Tibial nerve (tissue), 4 donors: ENCODE results near the gene EVA1B. TPM values are rescaled to one million over a fixed set of nuclear protein-coding genes. Genes with fewer than 3 reads are reported as not detected.

Source experiments
- DNase-seq, 2 donors: peaks; one replicate each; pipeline ENCODE4 v3.0.0-alpha.2; 2019; ENCODE audit warnings: low spot score in 2 of 2
- H3K27ac ChIP-seq, 4 donors: fragments of 200-600 bp; sonication (generic) in 3 of 4; one replicate each; pipeline ENCODE4 v1.5.1; 2017 to 2019; ENCODE audit warnings: mild to moderate bottlenecking in 1 of 4
- H3K27me3 ChIP-seq, 2 donors: fragments of 200-600 bp; sonication (generic) in 1 of 2; one replicate each; pipeline versions ENCODE4 v1.5.1 to v1.6.0; 2017 to 2019
- H3K36me3 ChIP-seq, 3 donors: fragments of 200-600 bp; sonication (generic); one replicate each; pipeline ENCODE4 v1.5.1; 2018 to 2019
- H3K4me1 ChIP-seq, 4 donors: fragments of 200-600 bp; sonication (generic) in 3 of 4; one replicate each; pipeline ENCODE4 v1.5.1; 2017 to 2019
- H3K4me3 ChIP-seq, 4 donors: fragments of 200-600 bp; sonication (generic) in 3 of 4; one replicate each; pipeline ENCODE4 v1.5.1; 2017 to 2019; ENCODE audit warnings: mild to moderate bottlenecking in 1 of 4, moderate library complexity in 1 of 4
- H3K9me3 ChIP-seq, 4 donors: fragments of 200-600 bp; sonication (generic) in 3 of 4; one replicate each; pipeline ENCODE4 v1.5.1; 2017 to 2019
- CTCF ChIP-seq, 5 experiments: fragments of 200-600 bp in 3 of 5; fragments of 450-650 bp in 2 of 5; sonication (generic) in 3 of 5; IDR thresholded peaks; one replicate each; pipeline ENCODE4 v1.5.1; 2016 to 2019; ENCODE audit warnings: antibody characterized with exemption in 5 of 5, mild to moderate bottlenecking in 3 of 5, moderate library complexity in 2 of 5
- EP300 ChIP-seq, 2 donors: sonication (generic); formaldehyde crosslinking; IDR thresholded peaks; one replicate each; pipeline ENCODE4 v1.6.1; 2017; ENCODE audit warnings: antibody characterized with exemption in 2 of 2, mild to moderate bottlenecking in 1 of 2
- POLR2A ChIP-seq, 2 donors: fragments of 450-650 bp; IDR thresholded peaks; one replicate each; pipeline ENCODE4 v1.6.1; 2017; ENCODE audit warnings: antibody characterized with exemption in 2 of 2, mild to moderate bottlenecking in 2 of 2, moderate library complexity in 2 of 2
- WGBS, 2 donors: methylation state at CpG; one replicate each; pipeline ENCODE4 v1.1.5; 2018; 5-methylcytosine and 5-hydroxymethylcytosine counted together
- total RNA-seq, 4 donors: library from RNA; depleted of rRNA; stranded (reverse); fragments of >200 nt; gene quantifications; one replicate each; pipeline ENCODE4 v1.1.0, GENCODE V29; 2016

Gene EVA1B
- total RNA-seq, 4 donors from 2014 or later: 61.4 to 128 (median 86.3) TPM

GRCh38 chr1:36295390-36295789 lies 28.1 kb downstream of the EVA1B start:
- no peak for TF ChIP-seq EP300 (IDR thresholded peaks at IDR 0.05)
- no peak for TF ChIP-seq POLR2A (IDR thresholded peaks at IDR 0.05)
- TF ChIP-seq CTCF (IDR thresholded peaks at IDR 0.05): no peak
- 84 to 89% methylated on average over 2 of the region's 2 CpGs for WGBS, 2 donors
- Histone ChIP-seq H3K4me3 (no peak overlapping the region), H3K27ac (no peak overlapping the region), H3K36me3 (peaks cover 3 to 93% (median 28%) of the 10 kb centered on the region in 3 donors), H3K4me1 (peaks cover 0 to 20% (median 0%) of the 10 kb centered on the region in 4 donors), H3K27me3 (no peaks in the 10 kb centered on the region), H3K9me3 (no peaks in the 10 kb centered on the region)
- DNase-seq: no peak

GRCh38 chr1:36287595-36287994 lies 35.9 kb downstream of the EVA1B start:
- DNase-seq: no peak
- 76 to 88% methylated on average over 5 of the region's 5 CpGs for WGBS, 2 donors
- H3K27me3 ChIP-seq: no peaks in the 10 kb centered on the region
- no peak overlapping the region for H3K27ac ChIP-seq
- H3K9me3 ChIP-seq: no peaks in the 10 kb centered on the region
- H3K4me3 ChIP-seq: no peak overlapping the region
- TF ChIP-seq EP300 (IDR thresholded peaks at IDR 0.05) (no peak), CTCF (IDR thresholded peaks at IDR 0.05) (no peak), POLR2A (IDR thresholded peaks at IDR 0.05) (no peak)
- H3K36me3 ChIP-seq: peaks cover 6 to 86% (median 31%) of the 10 kb centered on the region in 3 donors
- peaks cover 0 to 35% (median 6%) of the 10 kb centered on the region in 4 donors for H3K4me1 ChIP-seq

- Histone ChIP-seq H3K9me3 (no peaks in the 10 kb centered on the region), H3K27me3 (no peaks in the 10 kb centered on the region), H3K36me3 (peaks cover 6 to 82% (median 28%) of the 10 kb centered on the region in 3 donors), H3K4me3 (no peak overlapping the region), H3K27ac (no peak overlapping the region), H3K4me1 (peaks cover 0 to 37% (median 6%) of the 10 kb centered on the region in 4 donors)
- WGBS, 2 donors: 83 to 96% methylated on average over 13 of the region's 13 CpGs
- DNase-seq: no peak
- no peak for TF ChIP-seq POLR2A (IDR thresholded peaks at IDR 0.05)
- no peak for TF ChIP-seq CTCF (IDR thresholded peaks at IDR 0.05)
- TF ChIP-seq EP300 (IDR thresholded peaks at IDR 0.05): no peak
These were observed 36.6 kb downstream of the EVA1B start for GRCh38 chr1:36286802-36287201.

- peaks cover 6 to 71% (median 24%) of the 10 kb centered on the region in 3 donors for H3K36me3 ChIP-seq
- TF ChIP-seq CTCF (IDR thresholded peaks at IDR 0.05): peak; percentile 57 to 87 (median 67)
- no peak for TF ChIP-seq EP300 (IDR thresholded peaks at IDR 0.05)
- no peaks in the 10 kb centered on the region for H3K27me3 ChIP-seq
- WGBS, 2 donors: 40 to 45% methylated on average over 7 of the region's 7 CpGs
- H3K9me3 ChIP-seq: no peaks in the 10 kb centered on the region
- H3K4me1 ChIP-seq: peaks cover 0 to 39% (median 6%) of the 10 kb centered on the region in 4 donors
- no peak overlapping the region for H3K4me3 ChIP-seq
- DNase-seq: peak; percentile 49 to 94
- peak overlapping the region in 3 of 4 donors; percentile 2 to 60 (median 54) for H3K27ac ChIP-seq
These were observed 37.9 kb downstream of the EVA1B start for GRCh38 chr1:36285443-36286101.

- 60 to 69% methylated on average over 1 of the region's 1 CpG for WGBS, 2 donors
- no peak for TF ChIP-seq CTCF (IDR thresholded peaks at IDR 0.05)
- no peak for TF ChIP-seq EP300 (IDR thresholded peaks at IDR 0.05)
- no peak for TF ChIP-seq POLR2A (IDR thresholded peaks at IDR 0.05)
These were observed 38.9 kb downstream of the EVA1B start for GRCh38 chr1:36284517-36284916.

More at GRCh38 chr1:36284517-36284916, 38.9 kb downstream of the EVA1B start:
- peaks cover 0 to 47% (median 8%) of the 10 kb centered on the region in 4 donors for H3K4me1 ChIP-seq
- peak overlapping the region in 2 of 4 donors; percentile 26 to 36 for H3K27ac ChIP-seq
- H3K9me3 ChIP-seq: no peaks in the 10 kb centered on the region
- H3K36me3 ChIP-seq: peaks cover 6 to 61% (median 18%) of the 10 kb centered on the region in 3 donors
- no peak overlapping the region for H3K4me3 ChIP-seq
- no peak for DNase-seq
- no peaks in the 10 kb centered on the region for H3K27me3 ChIP-seq
